DMS 273 (cell line): Measurements from ENCODE around the gene NDUFS6.

Experiments used
- DNase-seq: peaks from one replicate; lab custom pipeline; 2025; ENCODE audit not compliant: unreplicated experiment; lab: John Stamatoyannopoulos, UW

The NDUFS6 gene

GRCh38 chr5:1765141-1765879 is 35.9 kb upstream of the NDUFS6 start:
- no peak for DNase-seq

GRCh38 chr5:1765880-1766235 is 35.3 kb upstream of the NDUFS6 start:
- DNase-seq = no peak

- no peak for DNase-seq
Measured at GRCh38 chr5:1767524-1768282, 33.5 kb upstream of the NDUFS6 start.

- no peak for DNase-seq
Measured at GRCh38 chr5:1768283-1769000, 32.8 kb upstream of the NDUFS6 start.

- no peak for DNase-seq
Measured at GRCh38 chr5:1769017-1769640, 32.1 kb upstream of the NDUFS6 start.

- no peak for DNase-seq
Measured at GRCh38 chr5:1769752-1770442, 31.3 kb upstream of the NDUFS6 start.

- no peak for DNase-seq
Measured at GRCh38 chr5:1770443-1770802, 30.8 kb upstream of the NDUFS6 start.

- no peak for DNase-seq
Measured at GRCh38 chr5:1771149-1772065, 29.8 kb upstream of the NDUFS6 start.

GRCh38 chr5:1772634-1773033 is 28.6 kb upstream of the NDUFS6 start:
- peak; percentile 54 for DNase-seq

GRCh38 chr5:1776831-1777230 is 24.4 kb upstream of the NDUFS6 start:
- no peak for DNase-seq

GRCh38 chr5:1777281-1778137 is 23.7 kb upstream of the NDUFS6 start:
- DNase-seq = no peak

- DNase-seq = no peak
Measured at GRCh38 chr5:1778138-1779020, 22.8 kb upstream of the NDUFS6 start.

- DNase-seq = no peak
Measured at GRCh38 chr5:1779021-1779680, 22.1 kb upstream of the NDUFS6 start.

GRCh38 chr5:1779782-1780613 is 21.2 kb upstream of the NDUFS6 start:
- DNase-seq = no peak

GRCh38 chr5:1780614-1780930 is 20.6 kb upstream of the NDUFS6 start:
- no peak for DNase-seq

- no peak for DNase-seq
Measured at GRCh38 chr5:1781107-1781506, 20.1 kb upstream of the NDUFS6 start.
